ENCODE data around the gene SLC6A11. TPM values are rescaled to one million over a fixed set of nuclear protein-coding genes. Genes with fewer than 3 reads are reported as not detected.

The SLC6A11 gene
- total and polyA plus RNA-seq, 2 of the 8 experiments (the other 6 are each of a cell fraction or from before 2014, with no cell fraction given) = 0.78 to 1.5 TPM

DNA sequence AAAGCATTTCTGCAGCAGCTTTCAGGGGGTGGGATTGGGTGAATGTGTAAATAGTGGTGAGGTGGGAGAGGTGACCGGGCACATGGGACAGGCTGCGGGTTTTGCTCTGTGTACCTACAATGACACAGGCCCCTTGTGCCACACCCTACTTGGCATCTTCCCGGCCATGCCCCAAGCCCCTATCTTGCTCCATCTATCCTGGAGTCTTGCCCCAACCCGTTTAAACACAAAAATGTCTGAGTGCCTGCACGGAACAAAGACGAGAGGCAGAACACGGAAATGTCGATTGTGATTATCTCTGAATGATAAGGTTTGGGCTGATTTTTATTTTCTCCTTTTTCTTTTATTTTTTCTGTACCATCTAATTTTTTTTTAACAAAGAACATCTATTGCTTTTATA is 130.5 kb downstream of the SLC6A11 start (continued):
- no peak for TF ChIP-seq SP4 (IDR thresholded peaks at IDR 0.05; ENCODE audit: low read length)
- TF ChIP-seq SAP30 (IDR thresholded peaks at IDR 0.05; ENCODE audit: insufficient read depth, insufficient replicate concordance, low read length) = no peak
- no peak for TF ChIP-seq SP1 (IDR thresholded peaks at IDR 0.05; ENCODE audit: low read depth, low read length)
- no peak for TF ChIP-seq HDAC2 (IDR thresholded peaks at IDR 0.05; ENCODE audit: borderline replicate concordance in 1 of 2, low read depth in 2 of 2, low read length in 2 of 2)
- no peak for TF ChIP-seq ASH2L (IDR thresholded peaks at IDR 0.05; ENCODE audit: low read length)

Data from H1 (cell line).